ENCODE data around the gene KMT2C. TPM values are rescaled to one million over a fixed set of nuclear protein-coding genes. Genes with fewer than 3 reads are reported as not detected.
"Not testable (repeated sequence)": the region's sequence is repeated elsewhere in the genome, so short reads cannot be mapped to it uniquely, and the experiment has no call there.

KMT2C gene
- total RNA-seq, 3 donors from 2014 or later, result 73.6 to 112 (median 85.5) TPM

DNA sequence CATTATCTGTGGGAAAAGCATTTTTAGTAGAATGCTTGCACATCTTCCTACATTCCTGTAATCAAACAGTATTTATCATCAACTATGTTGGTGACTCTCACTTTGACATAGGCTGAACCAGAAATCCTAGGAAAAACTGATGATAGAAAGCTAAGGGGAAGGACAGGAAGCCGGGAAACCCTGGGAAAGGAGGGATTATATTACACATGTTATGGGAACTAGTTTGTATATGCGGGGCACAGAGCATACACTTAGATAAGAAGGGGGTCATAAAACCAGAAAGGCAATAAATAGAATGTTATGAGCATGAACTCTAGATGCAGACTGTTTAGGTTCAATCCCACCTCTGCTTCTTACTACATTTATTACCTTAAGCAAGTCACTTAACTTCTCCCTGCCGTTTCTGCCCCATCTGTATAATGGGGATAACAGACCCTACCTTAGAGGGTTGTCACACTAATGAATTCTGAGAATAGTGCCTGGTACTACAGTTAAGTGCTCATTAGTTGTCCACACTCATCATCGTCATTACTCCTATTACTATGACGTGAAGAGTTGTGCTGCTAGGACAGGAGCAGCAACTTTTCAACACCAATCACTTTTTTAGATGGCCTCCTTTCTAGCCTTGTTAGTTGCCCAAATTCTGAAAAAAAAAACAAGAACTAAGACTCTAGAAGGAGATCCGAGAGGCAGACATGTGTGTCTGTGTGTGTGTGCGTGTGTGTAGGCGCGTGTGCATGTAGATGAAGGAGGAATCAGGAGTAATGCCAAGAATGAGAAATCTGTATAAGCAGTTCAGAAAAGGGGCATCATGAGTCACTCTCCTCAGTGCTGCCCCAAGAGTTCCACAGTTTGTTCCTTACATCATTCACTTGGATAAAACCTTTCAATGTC, 52.2 kb downstream of the KMT2C start:
- TF ChIP-seq POLR2AphosphoS5 (IDR thresholded peaks at IDR 0.05) (no peak), CTCF (IDR thresholded peaks at IDR 0.05) (no peak), POLR2A (IDR thresholded peaks at IDR 0.05) (no peak)
- intact Hi-C loops (cut with DNase I; ENCODE audit: low total_unique reads), result no loop called here
- Histone ChIP-seq H3K27ac (no peak overlapping the region), H3K4me1 (no peaks in the 10 kb centered on the region), H3K27me3 (no peaks in the 10 kb centered on the region), H3K4me3 (no peak overlapping the region), H3K9me3 (no peaks in the 10 kb centered on the region), H3K36me3 (no peaks in the 10 kb centered on the region)
- no peak for DNase-seq (ENCODE audit: low spot score in 2 of 2)

DNA sequence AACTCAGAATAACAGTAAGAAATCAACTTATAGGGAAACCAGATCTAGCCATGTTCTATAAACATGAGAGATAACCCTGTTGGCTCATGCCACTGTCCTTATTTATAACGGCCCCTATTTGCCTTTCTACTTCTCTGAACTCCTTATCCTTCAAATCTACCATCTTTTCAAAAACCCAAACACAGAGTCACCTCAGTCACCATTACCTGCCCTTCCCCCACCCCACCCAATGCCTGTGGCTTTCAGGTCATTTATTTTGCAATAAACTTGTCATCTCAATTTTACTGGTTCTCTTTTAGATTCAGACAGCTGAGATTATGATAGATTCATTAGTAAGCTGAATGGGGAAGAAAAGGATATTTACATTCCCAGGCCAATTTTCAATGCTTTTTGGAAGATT, 53.6 kb downstream of the KMT2C start:
- DNase-seq (ENCODE audit: low spot score in 2 of 2), result no peak
- TF ChIP-seq POLR2AphosphoS5 (IDR thresholded peaks at IDR 0.05) (no peak), CTCF (IDR thresholded peaks at IDR 0.05) (no peak), POLR2A (IDR thresholded peaks at IDR 0.05) (no peak)
- intact Hi-C loops (cut with DNase I; ENCODE audit: low total_unique reads), result no loop called here
- no peaks in the 10 kb centered on the region for H3K4me1 ChIP-seq
- H3K4me3 ChIP-seq, result no peak overlapping the region
- H3K27ac ChIP-seq, result no peak overlapping the region
- peaks cover under 1% of the 10 kb centered on the region in 2 donors for H3K9me3 ChIP-seq
- H3K27me3 ChIP-seq, result no peaks in the 10 kb centered on the region
- H3K36me3 ChIP-seq, result no peaks in the 10 kb centered on the region

- H3K4me3 ChIP-seq; H3K9me3 ChIP-seq; H3K4me1 ChIP-seq; H3K36me3 ChIP-seq; H3K27me3 ChIP-seq; DNase-seq (ENCODE audit: low spot score in 2 of 2): not testable (repeated sequence)
- peak overlapping the region in 1 of 2 donors; percentile 6 for H3K27ac ChIP-seq
- intact Hi-C loops (cut with DNase I; ENCODE audit: low total_unique reads), result loop anchor here (2.0 kb wide), 1 partner anchor 14 kb away; no protein-coding TSS in a partner anchor
Measured at GRCh38 chr7:152380931-152381578, 54.7 kb downstream of the KMT2C start.

DNA sequence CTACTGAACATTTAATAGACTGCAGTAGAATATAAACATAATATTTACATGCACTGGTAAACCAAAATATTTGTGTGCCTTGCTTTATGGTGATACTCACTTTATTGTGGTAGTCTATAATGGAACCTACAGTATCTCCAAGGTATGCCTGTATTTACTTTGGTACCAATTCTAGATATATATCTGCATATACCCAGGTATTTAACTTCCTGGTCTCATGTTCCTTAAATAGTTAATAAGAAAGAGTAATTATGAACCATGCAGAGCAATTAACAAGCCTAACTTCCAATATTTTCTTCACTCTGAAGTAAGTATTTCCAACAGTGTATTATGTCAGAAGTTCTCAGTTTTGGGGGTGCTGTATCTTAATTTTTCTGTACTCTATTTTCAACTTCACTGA, 57.3 kb downstream of the KMT2C start:
- intact Hi-C loops (cut with DNase I; ENCODE audit: low total_unique reads); H3K4me1 ChIP-seq; H3K27ac ChIP-seq; H3K27me3 ChIP-seq; DNase-seq (ENCODE audit: low spot score in 2 of 2); H3K4me3 ChIP-seq; H3K9me3 ChIP-seq; H3K36me3 ChIP-seq: not testable (repeated sequence)

DNA sequence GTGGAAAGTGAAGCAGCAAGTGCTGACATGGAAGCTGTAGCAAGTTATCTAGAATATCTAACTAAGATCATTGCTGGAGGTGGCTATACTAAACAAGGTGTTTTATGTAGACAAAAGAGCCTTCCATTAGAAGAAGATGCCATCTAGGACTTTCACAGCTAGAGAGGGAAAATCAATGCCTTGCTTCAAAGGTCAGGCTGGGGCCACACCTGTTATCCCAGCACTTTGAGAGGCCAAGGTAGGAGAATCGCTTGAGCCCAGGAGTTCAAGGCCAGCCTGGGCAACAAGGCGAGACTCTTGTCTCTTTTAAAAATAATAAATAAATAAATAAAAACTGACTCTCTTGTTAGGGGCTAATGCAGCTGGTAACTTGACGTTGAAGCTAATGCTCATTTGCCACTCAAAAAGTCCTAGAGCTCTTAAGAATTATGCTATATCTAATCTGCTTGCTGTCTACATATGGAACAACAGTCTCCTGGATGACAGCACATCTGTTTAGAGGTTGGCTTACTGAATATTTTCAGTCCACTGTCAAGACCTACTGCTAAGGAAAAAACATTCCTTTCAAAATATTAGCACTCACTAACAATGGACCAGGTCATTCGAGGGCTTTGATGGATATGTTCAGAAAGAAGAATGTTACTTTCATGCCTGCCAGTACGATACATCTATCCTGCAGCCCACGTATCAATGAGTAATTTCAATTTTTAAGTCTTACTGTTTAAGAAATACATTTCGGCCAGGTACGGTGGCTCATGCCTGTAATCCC, 58.9 kb downstream of the KMT2C start:
- H3K4me3 ChIP-seq; H3K27ac ChIP-seq; H3K4me1 ChIP-seq; H3K36me3 ChIP-seq; intact Hi-C loops (cut with DNase I; ENCODE audit: low total_unique reads); DNase-seq (ENCODE audit: low spot score in 2 of 2); H3K27me3 ChIP-seq: not testable (repeated sequence)
- H3K9me3 ChIP-seq, result peaks cover 8 to 11% of the 10 kb centered on the region in 2 donors

DNA sequence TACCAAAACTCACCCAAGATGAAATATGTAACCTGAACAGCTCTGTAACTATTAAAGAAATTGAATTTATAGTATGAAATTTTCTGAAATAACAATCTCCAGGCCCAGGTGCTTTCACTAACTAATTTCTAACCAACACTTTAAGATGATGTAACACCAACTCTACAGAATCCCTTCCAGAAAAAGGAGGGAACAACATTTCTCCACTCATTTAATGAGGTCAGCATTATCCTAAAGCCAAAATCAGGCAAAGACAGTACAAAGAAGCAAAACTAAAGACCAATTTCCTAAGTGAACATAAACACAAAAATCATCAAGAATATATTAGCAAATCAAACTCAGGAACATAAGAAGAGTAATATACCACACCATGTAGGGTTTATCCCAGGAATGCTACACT, 65.5 kb downstream of the KMT2C start:
- TF ChIP-seq CTCF (IDR thresholded peaks at IDR 0.05), result no peak
- TF ChIP-seq POLR2AphosphoS5 (IDR thresholded peaks at IDR 0.05), result no peak
- no peak for TF ChIP-seq POLR2A (IDR thresholded peaks at IDR 0.05)
- intact Hi-C loops (cut with DNase I; ENCODE audit: low total_unique reads), result no loop called here
- DNase-seq (ENCODE audit: low spot score in 2 of 2), result no peak
- no peaks in the 10 kb centered on the region for H3K4me1 ChIP-seq
- no peaks in the 10 kb centered on the region for H3K27me3 ChIP-seq
- no peaks in the 10 kb centered on the region for H3K36me3 ChIP-seq
- H3K4me3 ChIP-seq, result no peak overlapping the region
- no peak overlapping the region for H3K27ac ChIP-seq
- H3K9me3 ChIP-seq, result peaks cover 0 to 6% of the 10 kb centered on the region in 2 donors
